PFSK-1 (cell line): ENCODE results near the gene CDC42.

Experiments used
- POLR2AphosphoS5 ChIP-seq: IDR thresholded peaks from 2 replicates; pipeline ENCODE4 v1.6.1; 2012; ENCODE audit warnings: low read depth, mild to moderate bottlenecking, control low read depth, low read length, moderate library complexity
- TF ChIP-seq, protein P1 (sequence below), 2 experiments: IDR thresholded peaks; 2 replicates each; pipeline versions ENCODE4 v1.6.1 to v1.8.0; 2011 to 2012; ENCODE audit warnings: low read depth in 2 of 2, low read length in 2 of 2, control low read depth in 1 of 2, inconsistent platforms in 1 of 2, mild to moderate bottlenecking in 1 of 2, moderate library complexity in 1 of 2; ENCODE audit not compliant: insufficient read depth in 1 of 2

DNA sequence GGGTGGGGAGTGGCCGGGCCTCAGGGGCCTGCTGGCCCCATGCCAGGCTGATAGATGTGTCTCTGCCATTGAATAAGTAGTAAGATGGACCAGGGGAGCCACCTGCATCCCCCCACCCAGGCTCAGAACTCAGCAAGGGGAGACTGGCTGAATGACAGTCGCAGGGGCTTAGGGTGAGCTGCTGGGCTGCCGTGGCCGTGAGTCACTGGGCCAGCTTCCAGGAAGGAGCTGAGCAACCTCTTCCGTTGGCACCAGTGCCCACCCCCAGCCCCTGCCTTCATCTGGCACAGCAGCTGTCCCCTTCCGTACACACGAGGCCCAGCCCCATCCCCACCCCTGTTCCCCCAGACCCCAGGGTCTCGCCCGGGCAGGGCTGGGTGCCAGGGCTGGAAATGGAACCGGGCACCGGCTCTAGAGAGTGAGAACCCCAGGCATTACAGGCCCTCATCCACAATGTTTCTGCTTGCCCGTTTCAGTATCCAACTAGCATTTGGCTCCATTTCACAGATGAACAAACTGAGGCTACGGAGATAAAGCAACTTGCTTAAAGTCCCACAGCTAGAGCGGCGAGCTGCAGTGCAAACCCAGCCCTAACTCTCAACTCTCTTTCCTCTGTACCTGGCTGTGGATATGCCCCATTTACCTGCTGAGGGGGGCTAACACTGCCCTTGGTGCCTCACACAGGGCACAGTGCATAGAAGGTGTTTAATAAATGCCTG is 80.2 kb downstream of the CDC42 start:
- TF ChIP-seq, protein P1, sequence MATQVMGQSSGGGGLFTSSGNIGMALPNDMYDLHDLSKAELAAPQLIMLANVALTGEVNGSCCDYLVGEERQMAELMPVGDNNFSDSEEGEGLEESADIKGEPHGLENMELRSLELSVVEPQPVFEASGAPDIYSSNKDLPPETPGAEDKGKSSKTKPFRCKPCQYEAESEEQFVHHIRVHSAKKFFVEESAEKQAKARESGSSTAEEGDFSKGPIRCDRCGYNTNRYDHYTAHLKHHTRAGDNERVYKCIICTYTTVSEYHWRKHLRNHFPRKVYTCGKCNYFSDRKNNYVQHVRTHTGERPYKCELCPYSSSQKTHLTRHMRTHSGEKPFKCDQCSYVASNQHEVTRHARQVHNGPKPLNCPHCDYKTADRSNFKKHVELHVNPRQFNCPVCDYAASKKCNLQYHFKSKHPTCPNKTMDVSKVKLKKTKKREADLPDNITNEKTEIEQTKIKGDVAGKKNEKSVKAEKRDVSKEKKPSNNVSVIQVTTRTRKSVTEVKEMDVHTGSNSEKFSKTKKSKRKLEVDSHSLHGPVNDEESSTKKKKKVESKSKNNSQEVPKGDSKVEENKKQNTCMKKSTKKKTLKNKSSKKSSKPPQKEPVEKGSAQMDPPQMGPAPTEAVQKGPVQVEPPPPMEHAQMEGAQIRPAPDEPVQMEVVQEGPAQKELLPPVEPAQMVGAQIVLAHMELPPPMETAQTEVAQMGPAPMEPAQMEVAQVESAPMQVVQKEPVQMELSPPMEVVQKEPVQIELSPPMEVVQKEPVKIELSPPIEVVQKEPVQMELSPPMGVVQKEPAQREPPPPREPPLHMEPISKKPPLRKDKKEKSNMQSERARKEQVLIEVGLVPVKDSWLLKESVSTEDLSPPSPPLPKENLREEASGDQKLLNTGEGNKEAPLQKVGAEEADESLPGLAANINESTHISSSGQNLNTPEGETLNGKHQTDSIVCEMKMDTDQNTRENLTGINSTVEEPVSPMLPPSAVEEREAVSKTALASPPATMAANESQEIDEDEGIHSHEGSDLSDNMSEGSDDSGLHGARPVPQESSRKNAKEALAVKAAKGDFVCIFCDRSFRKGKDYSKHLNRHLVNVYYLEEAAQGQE (IDR thresholded peaks at IDR 0.05; ENCODE audit: insufficient read depth in 1 of 2, low read depth in 2 of 2, low read length in 2 of 2) = no peak
- no peak for TF ChIP-seq POLR2AphosphoS5
